HG03558 (cell line): ENCODE data around the gene SEMA5A.
"Not testable (repeated sequence)": the region's sequence is repeated elsewhere in the genome, so short reads cannot be mapped to it uniquely, and the experiment has no call there.

Experiments
- ATAC-seq: cut with Tn5 transposase; IDR thresholded peaks from one replicate; pipeline ENCODE4 v1.9.1; 2021; ENCODE audit warnings: moderate number of reproducible peaks; ENCODE audit not compliant: unreplicated experiment; ENCODE audit errors: extremely low read depth

SEMA5A gene

DNA sequence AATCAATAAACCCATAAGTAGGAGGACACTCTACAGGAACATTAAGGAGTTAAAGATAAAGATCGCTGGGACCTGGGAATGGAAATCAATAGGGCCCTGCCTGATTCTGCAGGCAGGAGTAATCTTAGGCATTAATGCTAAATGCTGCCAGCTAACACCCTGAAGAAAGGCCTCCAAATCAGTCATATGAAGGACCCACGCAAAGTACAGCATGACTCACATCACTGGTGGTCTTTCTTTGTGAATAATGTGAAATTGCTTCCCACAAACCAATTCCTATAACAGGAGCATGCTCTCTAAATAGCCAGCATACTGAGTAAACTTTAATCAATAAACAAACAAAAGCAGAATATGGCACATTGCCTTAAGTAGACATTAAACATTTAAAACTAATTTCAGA lies 172.3 kb downstream of the SEMA5A start:
- ATAC-seq: no peak

DNA sequence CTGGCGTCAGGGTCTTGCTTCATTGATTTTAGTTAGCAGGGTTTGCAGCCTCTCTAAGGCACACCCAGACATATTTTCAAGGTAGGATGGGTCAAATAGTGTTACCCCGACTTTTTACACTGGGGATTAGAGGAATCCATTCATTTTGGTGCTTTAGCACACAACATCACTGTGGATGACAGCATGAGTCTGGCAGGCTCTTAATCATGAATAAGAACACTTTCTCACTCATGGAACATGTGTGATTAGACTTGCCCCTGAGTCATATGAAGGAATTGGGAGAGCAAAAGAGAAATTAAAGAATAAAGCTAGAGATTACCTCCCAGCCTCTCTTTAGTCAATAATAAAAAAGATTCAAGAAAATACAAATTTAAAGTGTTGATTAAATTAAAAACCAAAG lies 175.6 kb downstream of the SEMA5A start:
- no peak for ATAC-seq

DNA sequence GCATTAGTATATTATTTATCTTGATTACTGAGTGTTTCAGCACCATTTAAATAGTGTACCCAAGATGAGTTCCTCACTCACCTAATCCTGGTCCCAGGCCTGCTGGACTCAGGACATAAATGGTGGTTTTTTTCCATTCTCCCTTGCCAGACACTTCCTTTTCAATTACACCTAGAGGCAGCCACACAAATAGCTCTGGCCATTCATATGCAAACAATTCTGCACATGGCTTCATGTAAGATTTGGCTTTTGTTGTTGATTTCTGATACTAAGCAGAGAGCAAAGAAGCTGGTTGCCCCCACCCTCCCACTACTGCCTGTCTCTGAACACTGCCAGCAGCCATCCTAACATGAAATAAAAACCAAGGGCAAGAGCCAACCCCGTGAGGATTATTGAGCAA lies 180.4 kb downstream of the SEMA5A start:
- ATAC-seq: no peak

DNA sequence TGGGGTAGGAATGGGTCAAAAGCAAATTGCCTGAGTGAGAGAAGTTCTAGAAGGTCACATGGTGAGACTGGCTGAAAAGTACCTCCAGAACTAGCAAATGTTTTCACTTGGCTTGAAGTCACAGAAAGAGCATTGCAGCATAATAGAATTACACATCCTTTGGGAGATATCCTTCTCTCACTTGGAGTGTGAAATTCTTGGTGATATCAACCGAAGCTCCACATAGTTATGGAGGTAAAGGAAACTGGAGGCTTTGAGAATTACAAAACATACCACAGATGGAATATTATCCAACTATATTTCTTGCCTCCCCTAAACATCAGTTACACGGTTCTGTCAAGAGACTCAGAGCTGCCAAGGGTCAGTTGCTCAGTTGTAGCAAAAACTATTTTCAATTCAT lies 182.4 kb downstream of the SEMA5A start:
- ATAC-seq: no peak

DNA sequence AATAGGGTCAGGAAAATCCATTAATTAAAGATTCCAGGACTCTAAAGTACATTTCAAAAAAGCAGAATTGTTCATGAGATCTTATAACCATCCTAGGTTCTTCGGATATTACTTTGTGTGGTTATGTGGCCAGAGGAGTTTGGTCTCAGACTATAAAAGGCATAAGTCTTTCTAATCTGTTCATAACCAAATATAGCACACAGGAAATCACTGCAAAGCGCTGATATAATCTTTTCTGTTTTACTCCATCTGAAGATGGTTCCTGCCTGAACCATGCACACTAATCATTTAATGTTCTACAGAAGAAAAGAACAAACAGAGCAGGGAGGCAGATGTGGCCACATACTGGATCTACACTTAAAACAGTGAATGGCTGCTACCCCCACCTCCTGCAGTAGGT lies 182.8 kb downstream of the SEMA5A start:
- ATAC-seq: peak; percentile 40

DNA sequence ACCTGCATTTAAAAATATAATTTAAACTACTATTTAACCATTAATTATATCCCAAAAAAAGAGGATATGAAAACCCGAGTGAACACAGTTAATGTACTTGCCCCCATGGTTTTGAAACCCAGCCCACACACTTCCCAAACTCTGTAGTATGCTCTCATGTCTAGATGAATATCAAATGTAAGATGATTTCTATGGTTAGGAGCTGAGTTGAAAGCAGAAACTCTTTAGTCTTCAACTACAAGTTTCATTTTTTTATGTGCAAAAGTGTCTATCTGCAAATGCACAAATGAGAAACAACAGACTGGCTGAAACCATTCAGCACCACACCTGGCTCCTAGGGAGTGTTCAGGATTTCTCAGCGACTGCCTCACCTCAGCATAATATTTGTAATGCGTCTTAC lies 183.3 kb downstream of the SEMA5A start:
- ATAC-seq: peak; percentile 41

DNA sequence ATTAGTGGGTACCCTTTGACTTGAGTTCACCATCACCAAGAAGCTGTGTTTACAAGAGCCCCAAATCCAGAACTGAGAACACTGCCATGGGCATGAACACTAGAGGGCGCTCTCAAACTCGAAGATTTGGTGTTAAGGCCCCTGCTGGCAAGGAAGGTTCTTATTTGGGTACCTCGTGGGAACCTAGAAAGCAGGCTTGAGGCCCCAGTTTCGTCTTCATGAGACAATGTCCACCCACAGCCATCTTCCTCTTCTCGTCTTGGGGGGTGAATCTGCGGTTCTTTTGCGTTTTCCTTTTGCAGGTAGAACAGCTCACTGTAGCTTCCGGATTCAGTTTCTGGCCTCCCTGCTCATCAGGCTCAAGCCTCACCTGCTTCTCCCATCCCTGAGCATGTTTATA lies 184.0 kb downstream of the SEMA5A start:
- ATAC-seq: peak; percentile 44

DNA sequence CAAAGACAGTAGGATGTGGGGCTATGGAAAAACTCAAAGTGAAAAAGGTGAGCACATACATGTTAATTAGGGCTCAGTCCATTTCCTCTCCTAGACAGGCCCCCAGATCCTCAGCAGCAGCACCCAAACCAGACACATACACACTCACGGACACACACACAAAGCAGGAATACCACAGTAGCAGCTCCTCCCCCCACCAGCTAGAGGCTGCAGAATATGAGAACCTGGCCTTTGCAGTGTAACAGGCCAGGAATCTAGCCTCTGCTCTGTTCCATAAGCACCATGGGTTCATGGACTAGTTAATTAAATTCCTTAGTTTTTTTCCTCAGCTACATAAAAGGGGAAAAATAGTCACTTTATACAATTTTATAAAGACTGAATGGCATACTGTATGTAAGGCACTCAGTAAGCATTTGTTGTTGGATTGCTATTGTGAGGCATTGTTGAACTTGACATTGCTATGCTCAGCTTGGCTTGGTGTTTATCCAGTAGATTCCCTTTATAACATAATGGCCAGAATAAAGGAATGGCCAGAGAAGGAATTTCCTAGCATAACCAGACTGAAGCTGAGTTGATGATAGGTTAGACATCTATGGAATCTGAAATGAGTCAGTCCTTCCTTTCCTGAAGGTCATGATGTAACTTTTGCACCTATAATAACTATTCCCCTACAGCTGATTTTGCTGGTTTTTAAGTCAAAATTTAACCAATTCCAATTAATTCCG lies 186.8 kb downstream of the SEMA5A start:
- ATAC-seq: no peak

DNA sequence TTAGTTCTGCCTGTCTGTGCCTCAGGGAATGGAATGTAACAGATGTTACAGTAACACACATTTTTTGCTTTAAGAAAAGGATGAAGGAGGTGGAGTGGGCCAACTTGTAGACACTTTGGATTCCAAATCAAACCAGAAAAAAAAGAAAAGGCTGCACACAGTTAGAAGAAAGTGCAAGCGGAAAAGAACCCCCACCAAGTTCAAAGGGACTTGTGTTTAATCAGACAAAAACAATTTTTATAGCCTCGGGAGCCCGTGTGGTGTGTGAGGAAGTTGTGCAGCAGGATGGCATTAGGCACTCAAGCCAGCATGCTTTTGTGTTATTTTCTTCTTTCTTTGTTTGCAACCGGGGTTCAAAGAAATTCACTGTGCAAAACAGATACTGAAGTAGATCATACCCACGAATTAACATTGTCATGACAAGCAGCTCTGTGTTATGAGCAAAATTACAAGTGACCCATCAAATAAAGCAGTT lies 189.5 kb downstream of the SEMA5A start:
- ATAC-seq: no peak

DNA sequence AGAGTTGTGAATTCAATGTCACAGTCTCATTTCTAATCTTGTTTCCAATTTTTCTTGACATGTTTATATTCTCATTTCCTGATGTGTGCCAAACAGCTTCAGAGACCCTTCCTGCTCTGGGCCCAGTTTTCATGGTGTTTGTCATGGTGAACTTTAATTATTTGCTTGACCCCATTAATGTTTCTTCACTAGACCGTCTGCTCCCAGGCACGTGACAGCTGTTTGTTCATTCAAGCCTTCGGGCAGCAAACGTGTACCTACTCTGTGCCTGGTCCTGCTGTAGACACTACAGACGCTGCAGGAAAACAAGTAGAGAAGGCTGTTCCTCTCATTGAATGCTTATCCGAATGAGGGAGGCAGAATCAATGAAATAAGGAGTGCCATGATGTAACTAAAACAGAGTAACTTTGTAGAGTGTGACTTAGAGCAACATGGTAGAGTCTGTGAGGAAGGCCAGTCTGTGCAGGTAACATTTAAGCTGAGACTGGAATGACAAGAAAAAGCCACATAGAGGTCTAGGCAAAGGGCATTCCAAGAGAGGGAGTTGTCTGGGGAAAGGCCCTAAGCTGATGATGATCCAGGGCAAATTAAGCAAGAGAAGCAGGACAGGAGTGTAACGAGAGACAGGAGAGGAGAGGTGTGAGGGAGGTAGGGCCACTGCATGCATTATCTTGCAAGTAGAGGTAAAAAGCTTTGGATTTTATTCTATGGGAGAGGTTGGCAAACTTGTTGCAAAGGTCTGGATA lies 191.4 kb downstream of the SEMA5A start:
- no peak for ATAC-seq

DNA sequence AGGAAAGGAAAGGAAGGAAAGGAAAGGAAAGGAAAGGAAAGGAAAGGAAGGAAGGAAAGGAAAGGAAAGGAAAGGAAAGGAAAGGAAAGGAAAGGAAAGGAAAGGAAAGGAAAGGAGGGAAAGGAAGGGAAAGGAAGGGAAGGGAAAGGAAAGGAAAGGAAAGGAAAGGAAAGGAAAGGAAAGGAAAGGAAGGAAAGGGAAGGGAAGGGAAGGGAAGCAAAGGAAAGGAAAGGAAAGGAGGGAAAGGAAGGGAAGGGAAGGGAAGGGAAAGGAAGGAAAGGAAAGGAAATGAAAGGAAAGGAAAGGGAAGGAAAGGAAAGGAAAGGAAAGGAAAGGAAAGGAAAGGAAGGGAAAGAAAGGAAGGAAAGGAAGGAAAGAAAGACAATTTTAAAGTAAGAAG lies 192.8 kb downstream of the SEMA5A start:
- not testable (repeated sequence) for ATAC-seq

DNA sequence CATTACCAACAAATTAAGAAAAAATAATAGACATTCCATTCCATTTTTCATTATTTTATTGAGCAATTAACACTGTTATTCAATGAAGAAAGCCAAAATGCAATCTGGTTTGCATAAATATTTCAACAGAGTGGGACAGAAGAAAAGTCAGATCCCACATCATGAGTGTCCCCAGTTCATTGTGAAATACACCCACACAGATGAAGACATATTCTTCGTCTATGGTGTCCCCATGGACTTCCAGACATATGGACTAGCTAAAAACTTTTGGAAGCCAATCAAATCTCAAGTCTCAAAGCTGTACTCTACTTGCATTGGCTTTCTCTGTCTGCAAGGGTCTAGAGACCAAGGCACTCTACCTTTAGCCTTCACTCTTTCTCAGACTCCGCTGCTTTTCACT lies 194.3 kb downstream of the SEMA5A start:
- ATAC-seq: no peak

DNA sequence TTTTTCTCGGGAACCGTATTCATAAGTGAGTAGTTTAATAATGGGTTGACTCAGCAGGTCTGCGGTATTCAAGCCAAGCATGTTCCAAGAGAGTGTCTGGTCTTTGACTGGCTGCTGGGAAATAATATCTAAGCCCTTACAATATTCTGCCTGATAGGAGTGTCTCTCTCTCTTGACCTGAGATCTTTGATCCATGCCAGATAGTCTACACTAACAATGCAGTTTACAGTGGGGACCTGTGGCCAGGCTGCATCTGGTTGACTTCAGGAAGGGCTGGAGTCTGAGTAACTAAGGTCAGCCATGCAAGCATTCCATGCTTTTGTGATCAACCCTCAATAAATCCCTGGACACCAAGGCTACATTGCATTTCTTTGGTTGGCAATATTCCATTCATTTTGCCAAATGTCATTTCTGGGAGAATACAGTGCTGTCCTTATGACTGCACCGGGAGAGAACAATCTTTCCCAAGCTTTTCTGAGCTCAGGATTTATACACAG lies 195.5 kb downstream of the SEMA5A start:
- ATAC-seq: no peak

DNA sequence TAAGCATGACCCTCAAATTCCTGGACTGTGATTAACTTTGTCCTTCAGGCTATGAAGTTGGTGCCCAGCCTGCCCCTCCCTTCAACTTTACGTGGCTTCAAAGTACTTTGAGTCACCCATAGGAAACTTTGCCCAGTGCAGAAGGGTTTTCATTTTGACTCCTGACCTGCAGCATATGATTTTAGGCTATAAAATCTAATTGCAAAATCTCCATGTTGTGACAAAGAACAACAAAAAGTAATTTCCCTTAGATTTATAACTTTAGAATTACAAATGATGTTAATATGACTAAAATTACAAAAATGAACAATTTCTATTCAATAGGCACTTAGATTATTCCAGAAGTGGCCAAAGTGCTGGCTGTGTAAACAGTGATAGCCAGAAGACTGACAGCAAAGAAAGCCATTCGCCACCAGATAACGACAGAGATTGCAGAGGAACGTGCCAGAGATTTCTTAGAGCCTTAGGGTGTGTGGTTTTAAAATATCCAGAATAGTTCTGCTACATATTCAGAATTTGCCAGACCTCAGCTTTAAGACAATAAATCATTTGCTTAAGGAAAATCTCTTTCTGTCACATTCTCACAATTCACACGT lies 197.4 kb downstream of the SEMA5A start:
- ATAC-seq: no peak

DNA sequence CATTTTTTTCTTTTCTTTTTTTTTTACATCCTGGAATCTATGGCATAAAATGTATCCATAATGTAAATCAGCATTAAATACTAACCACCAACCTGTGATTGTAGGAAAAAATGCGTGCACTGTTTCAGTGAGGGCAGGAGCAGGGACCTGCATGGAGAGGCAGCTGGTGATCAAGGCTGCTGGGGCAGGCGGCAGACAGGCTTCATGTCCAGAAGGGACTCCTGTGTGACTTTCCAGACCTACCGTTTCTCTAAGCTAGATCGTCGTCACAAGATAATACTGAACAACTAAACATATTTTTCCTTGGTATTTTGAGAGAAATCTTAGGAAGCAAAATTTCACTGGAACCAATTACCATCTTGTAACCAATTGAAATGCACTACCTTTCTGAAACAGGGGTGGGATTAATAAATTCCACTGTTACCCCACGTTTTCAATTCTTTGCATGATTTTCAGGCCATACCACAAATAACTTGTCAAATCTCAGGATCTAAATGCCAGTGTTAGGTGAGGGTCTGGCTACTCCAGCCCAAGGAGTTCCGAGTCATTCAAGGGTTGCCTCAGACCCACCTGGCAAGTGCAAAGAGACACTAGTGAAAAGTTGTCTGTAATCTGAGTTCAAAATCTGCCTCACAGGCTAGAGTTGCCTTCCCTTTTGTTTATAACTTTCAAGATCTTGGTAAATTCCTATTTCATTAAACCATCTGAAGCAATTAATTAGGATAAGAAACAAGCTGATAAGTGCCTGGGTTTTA lies 198.2 kb downstream of the SEMA5A start:
- no peak for ATAC-seq

DNA sequence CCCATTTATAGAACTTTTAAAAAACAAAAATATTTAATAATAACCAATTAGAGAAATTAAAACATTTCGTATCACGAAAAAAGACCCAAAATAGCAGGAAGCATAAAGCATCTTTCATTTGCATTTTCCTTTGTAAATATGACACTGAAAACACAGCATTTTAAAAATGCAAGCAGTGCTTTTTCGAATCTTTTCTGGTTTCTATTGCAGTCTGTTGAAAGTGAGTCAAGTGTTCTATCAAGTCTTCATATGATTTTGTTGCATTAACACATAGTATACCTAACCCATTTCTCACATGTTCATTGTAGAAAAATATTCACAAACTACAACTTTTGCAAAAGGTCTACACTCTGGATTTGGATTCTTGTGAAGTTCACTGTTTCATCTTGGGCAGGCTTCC lies 198.8 kb downstream of the SEMA5A start:
- ATAC-seq: no peak

DNA sequence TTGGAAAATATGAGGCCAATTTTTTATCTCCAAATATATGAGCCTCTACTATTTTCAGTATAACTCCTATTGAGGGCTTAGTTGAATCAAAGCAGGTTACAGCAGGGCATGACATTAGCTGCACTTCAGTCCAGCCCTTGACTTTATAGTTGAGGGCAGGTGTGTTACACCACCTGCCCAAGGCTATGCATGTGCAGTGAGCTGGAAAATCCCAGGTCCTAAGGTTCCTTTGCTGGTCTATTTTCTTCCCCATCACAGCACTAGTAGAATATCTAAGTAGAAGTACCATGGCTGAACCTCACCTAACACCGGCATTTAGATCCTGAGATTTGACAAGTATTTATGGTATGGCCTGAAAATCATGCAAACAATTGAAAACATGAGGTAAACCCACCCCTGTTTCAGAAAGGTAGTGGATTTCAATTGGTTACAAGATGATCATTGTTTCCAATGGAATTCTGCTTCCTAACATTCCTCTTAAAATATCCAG lies 201.1 kb downstream of the SEMA5A start:
- no peak for ATAC-seq

DNA sequence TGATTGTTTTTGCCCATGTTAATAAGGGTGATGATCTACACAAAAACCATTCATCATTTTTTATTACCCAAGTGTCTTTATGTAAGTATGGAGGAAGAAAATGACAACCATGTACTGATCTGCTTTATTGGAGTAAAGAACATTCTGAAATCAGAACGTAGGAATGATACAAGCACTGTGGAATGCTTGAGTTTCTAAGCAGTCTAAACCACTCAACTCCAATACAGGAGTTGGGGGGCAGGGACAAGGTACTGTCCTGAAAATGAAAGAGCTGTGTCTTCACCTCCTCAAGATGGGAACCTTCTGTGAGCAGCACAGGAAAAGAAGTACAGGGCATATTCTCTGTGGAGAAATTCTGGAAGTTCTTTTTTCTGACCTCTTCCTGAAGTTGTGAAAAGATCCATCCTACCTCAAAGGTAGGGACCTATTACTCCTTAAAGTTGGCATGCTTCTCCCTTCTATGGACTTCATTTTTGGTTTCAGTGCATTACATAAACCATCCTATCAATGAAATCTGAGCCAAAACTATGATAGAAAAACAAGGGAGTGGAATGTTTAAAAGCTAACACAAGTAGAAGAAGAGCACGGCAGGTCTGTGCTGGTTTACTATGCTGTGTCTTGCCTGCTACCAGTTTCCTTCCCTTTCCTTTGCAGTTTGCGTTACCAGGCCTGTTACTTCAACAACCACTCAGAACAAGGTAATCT lies 202.6 kb downstream of the SEMA5A start:
- no peak for ATAC-seq

DNA sequence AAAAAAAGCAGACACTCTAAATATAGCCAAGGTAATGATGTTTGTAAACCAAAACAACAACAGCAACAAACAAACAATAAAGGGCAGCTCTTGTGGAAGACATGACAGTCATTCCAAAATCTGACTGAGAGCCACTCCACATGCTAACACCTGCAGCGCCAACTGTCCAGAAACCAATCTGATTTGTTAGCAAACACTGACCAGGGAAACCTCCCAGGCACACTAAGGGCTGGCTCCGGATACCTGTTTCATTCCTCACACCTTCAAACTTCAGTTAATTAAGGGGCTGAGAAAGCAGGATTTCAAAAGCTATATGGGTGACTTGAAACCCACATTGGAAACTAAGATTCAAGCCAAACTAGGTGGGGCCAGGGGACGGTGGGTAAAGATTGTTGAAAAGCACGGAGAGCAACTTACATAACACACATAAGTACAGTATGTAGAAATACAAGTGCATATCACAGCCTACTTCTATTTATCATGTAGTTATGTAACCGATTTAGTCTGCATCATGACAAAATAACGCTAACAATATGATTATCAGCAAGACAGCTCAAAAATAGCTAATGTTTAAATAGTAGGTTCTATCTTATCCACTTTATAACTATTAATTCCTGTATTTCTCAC lies 203.6 kb downstream of the SEMA5A start:
- no peak for ATAC-seq
